Measurements from ENCODE around the gene XXYLT1.

DNA sequence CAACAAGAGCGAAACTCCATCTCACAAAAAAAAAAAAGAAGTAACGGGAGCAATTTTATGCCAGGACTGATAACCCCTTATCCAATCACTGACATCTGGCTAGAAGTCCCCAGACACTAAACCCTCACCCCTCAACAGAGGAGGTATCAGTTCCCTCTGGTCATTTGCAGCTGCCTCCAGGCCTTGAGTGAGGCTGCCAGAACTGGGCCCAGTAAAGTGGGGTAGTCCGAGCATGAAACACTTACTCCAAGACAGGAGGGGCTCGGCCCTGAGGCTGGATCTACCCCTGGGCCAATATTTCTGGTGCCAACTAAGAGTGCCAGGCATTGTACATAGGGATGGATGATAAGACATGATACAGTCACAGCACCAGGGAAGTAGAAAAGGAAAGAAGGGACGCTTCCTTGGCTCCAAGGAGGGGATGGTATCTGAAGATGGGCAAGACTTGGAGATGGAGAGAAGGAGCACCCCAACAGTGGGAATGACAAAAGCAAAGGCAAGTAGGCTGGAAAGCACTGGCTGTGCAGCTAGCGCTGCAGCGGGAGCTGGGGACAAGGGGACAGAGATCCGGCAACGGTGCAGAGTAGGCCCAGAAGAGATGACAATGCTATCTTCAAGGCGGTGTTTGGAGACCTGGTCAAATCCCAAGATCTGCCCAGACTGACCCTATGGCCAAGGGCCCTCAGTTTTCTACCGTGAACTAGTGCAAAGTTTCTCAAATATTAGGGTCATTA, 2.2 kb downstream of the XXYLT1 start:
- TF ChIP-seq GABPA (IDR thresholded peaks at IDR 0.05; ENCODE audit: low read depth) (no peak), CTCF (IDR thresholded peaks at IDR 0.05 in 2 of 3, conservative IDR thresholded peaks at IDR 0.05 in 1 of 3; ENCODE audit: control insufficient read depth in 2 of 3, extremely low read depth in 1 of 3, insufficient read depth in 1 of 3, low read depth in 3 of 3, low read length in 3 of 3) (no peak), MYC (IDR thresholded peaks at IDR 0.05; ENCODE audit: insufficient read depth, insufficient read length, insufficient replicate concordance, low read length, severe bottlenecking) (no peak), PBX3 (IDR thresholded peaks at IDR 0.05; ENCODE audit: insufficient replicate concordance, low read depth, low read length) (no peak), POLR2AphosphoS5 (IDR thresholded peaks at IDR 0.05; ENCODE audit: low read length) (no peak), NFIC (IDR thresholded peaks at IDR 0.05; ENCODE audit: low read depth, low read length) (no peak), EP300 (IDR thresholded peaks at IDR 0.05; ENCODE audit: borderline replicate concordance in 1 of 2, control insufficient read depth in 1 of 2, low read depth in 2 of 2, low read length in 2 of 2) (no peak), YY1 (IDR thresholded peaks at IDR 0.05; ENCODE audit: low read depth, low read length) (no peak), POLR2A (IDR thresholded peaks at IDR 0.05; ENCODE audit: low read depth, low read length) (no peak), NRF1 (conservative IDR thresholded peaks at IDR 0.05; ENCODE audit: low read depth, low read length) (no peak), ELK1 (IDR thresholded peaks at IDR 0.05; ENCODE audit: low read depth, low read length) (no peak)
- TF ChIP-seq, protein P1, sequence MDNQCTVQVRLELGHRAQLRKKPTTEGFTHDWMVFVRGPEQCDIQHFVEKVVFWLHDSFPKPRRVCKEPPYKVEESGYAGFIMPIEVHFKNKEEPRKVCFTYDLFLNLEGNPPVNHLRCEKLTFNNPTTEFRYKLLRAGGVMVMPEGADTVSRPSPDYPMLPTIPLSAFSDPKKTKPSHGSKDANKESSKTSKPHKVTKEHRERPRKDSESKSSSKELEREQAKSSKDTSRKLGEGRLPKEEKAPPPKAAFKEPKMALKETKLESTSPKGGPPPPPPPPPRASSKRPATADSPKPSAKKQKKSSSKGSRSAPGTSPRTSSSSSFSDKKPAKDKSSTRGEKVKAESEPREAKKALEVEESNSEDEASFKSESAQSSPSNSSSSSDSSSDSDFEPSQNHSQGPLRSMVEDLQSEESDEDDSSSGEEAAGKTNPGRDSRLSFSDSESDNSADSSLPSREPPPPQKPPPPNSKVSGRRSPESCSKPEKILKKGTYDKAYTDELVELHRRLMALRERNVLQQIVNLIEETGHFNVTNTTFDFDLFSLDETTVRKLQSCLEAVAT (IDR thresholded peaks at IDR 0.05): no peak
